ENCODE results near the gene MRI1. TPM values are rescaled to one million over a fixed set of nuclear protein-coding genes. Genes with fewer than 3 reads are reported as not detected.
A peak's percentile ranks its signal among the peaks of the same experiment; 100 is the strongest.

MRI1 gene
- total RNA-seq, 1 experiment from 2014 or later: 30.2 TPM

- DNase-seq: peak; percentile 94
- intact Hi-C loops (cut with micrococcal nuclease; ENCODE audit: unreplicated experiment): no loop called here
- no peak for TF ChIP-seq CTCF (IDR thresholded peaks at IDR 0.05; ENCODE audit: unreplicated experiment)
- H3K4me3 Mint-ChIP-seq (ENCODE audit: low read depth, unreplicated experiment): peak overlapping the region; percentile 67
- no peaks in the 10 kb centered on the region for H3K27me3 Mint-ChIP-seq (ENCODE audit: unreplicated experiment)
- TSS peak; percentile 97 for BruUV-seq (replicated peaks)
- no peaks in the 10 kb centered on the region for H3K9me3 Mint-ChIP-seq (ENCODE audit: low read depth, unreplicated experiment)
- H3K36me3 Mint-ChIP-seq (ENCODE audit: insufficient read depth, unreplicated experiment): peaks cover 16% of the 10 kb centered on the region
- H3K4me1 Mint-ChIP-seq (ENCODE audit: low read depth, unreplicated experiment): peaks cover 12% of the 10 kb centered on the region
- H3K27ac Mint-ChIP-seq (ENCODE audit: unreplicated experiment): peak overlapping the region; percentile 84
- CTCF ChIA-PET: interaction anchor here (0.7 to 1.5 kb wide), 4 partner anchors 10 to 427 kb away, joined by 3 to 6 read pairs (median 4); partner anchors contain the start of gene MRI1
Observed at GRCh38 chr19:13731147-13731964, 33.0 kb upstream of the MRI1 start.

GRCh38 chr19:13732337-13732736, 32.0 kb upstream of the MRI1 start:
- peak overlapping the region; percentile 84 for H3K27ac Mint-ChIP-seq (ENCODE audit: unreplicated experiment)
- CTCF ChIA-PET: interaction anchor here (1.5 kb wide), 1 partner anchor 15 kb away, joined by 6 read pairs; a partner anchor contains a TSS
- H3K4me3 Mint-ChIP-seq (ENCODE audit: low read depth, unreplicated experiment): peak overlapping the region; percentile 67
- no peak for DNase-seq
- H3K4me1 Mint-ChIP-seq (ENCODE audit: low read depth, unreplicated experiment): peaks cover 12% of the 10 kb centered on the region
- intact Hi-C loops (cut with micrococcal nuclease; ENCODE audit: unreplicated experiment): no loop called here
- no peaks in the 10 kb centered on the region for H3K27me3 Mint-ChIP-seq (ENCODE audit: unreplicated experiment)
- no TSS peak for BruUV-seq (replicated peaks)
- no peaks in the 10 kb centered on the region for H3K9me3 Mint-ChIP-seq (ENCODE audit: low read depth, unreplicated experiment)
- no peak for TF ChIP-seq CTCF (IDR thresholded peaks at IDR 0.05; ENCODE audit: unreplicated experiment)
- H3K36me3 Mint-ChIP-seq (ENCODE audit: insufficient read depth, unreplicated experiment): peaks cover 16% of the 10 kb centered on the region

- intact Hi-C loops (cut with micrococcal nuclease; ENCODE audit: unreplicated experiment): no loop called here
Observed at GRCh38 chr19:13734751-13735150, 29.6 kb upstream of the MRI1 start.

GRCh38 chr19:13738073-13738472, 26.2 kb upstream of the MRI1 start:
- peaks cover 11% of the 10 kb centered on the region for H3K4me1 Mint-ChIP-seq (ENCODE audit: low read depth, unreplicated experiment)

More at GRCh38 chr19:13734751-13735150, 29.6 kb upstream of the MRI1 start:
- Mint-ChIP-seq H3K4me1 (ENCODE audit: low read depth, unreplicated experiment) (peaks cover 12% of the 10 kb centered on the region), H3K27me3 (ENCODE audit: unreplicated experiment) (no peaks in the 10 kb centered on the region), H3K4me3 (ENCODE audit: low read depth, unreplicated experiment) (no peak overlapping the region), H3K36me3 (ENCODE audit: insufficient read depth, unreplicated experiment) (peaks cover 16% of the 10 kb centered on the region), H3K9me3 (ENCODE audit: low read depth, unreplicated experiment) (no peaks in the 10 kb centered on the region), H3K27ac (ENCODE audit: unreplicated experiment) (no peak overlapping the region)
- DNase-seq: peak; percentile 13
- CTCF ChIA-PET: no interaction called here
- no peak for TF ChIP-seq CTCF (IDR thresholded peaks at IDR 0.05; ENCODE audit: unreplicated experiment)
- no TSS peak for BruUV-seq (replicated peaks)

More at GRCh38 chr19:13738073-13738472, 26.2 kb upstream of the MRI1 start:
- Mint-ChIP-seq H3K27ac (ENCODE audit: unreplicated experiment) (no peak overlapping the region), H3K27me3 (ENCODE audit: unreplicated experiment) (no peaks in the 10 kb centered on the region), H3K36me3 (ENCODE audit: insufficient read depth, unreplicated experiment) (peaks cover 11% of the 10 kb centered on the region), H3K4me3 (ENCODE audit: low read depth, unreplicated experiment) (no peak overlapping the region), H3K9me3 (ENCODE audit: low read depth, unreplicated experiment) (peaks cover 3% of the 10 kb centered on the region)
- TF ChIP-seq CTCF (IDR thresholded peaks at IDR 0.05; ENCODE audit: unreplicated experiment): no peak
- no peak for DNase-seq
- CTCF ChIA-PET: no interaction called here
- intact Hi-C loops (cut with micrococcal nuclease; ENCODE audit: unreplicated experiment): no loop called here
- no TSS peak for BruUV-seq (replicated peaks)
